T1000 (cell line): ENCODE measurements around the gene KRTAP13-3.

Source experiments
- DNase-seq: peaks from one replicate; lab custom pipeline; 2025; ENCODE audit warnings: mixed read lengths; lab: John Stamatoyannopoulos, UW

Gene KRTAP13-3

GRCh38 chr21:30425826-30426225, at the start of gene KRTAP13-3:
TSS of gene KRTAP13-3 (minus strand) at chr21:30425926. CDS start at chr21:30425912, 14 bp downstream.
- no peak for DNase-seq

GRCh38 chr21:30468900-30469714, 43.4 kb upstream of the KRTAP13-3 start:
- DNase-seq, result no peak

DNA sequence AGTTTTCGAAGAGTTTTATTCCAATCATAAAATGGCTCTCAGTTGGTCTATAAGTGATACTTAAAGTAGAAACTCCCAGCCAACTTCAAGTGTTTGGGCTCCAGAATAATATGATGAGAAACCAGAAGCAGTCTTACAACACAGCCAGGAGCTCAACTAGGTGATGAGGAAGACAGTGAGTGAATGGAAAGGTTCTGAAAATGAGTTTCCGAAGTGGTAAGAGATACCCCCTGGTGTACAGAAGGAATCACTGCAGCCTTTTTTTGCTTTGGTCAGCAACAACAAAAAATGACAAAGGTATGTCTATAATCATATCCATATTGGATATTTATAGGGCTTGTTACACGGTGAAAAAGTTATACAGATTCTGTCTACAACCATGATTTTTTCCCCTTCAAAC, 38.0 kb upstream of the KRTAP13-3 start:
- DNase-seq, result no peak

DNA sequence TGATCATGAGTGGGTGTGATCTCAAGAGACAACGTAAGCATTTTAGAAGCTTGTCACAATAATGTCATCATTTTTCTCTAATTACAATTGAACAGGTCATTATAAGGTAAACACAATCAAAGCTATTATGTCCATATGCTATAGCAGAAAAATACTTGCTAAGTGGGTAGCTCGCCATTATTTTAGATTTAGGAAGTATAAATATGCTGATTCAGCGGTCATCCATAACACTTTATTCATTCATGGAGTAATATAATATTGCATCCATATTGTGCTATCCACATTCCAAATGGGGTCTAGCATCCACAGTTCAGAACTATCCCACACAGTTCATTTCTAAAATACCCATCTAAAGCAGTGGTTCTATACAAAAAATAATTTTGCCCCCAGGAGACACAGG, 22.8 kb upstream of the KRTAP13-3 start:
- no peak for DNase-seq

- DNase-seq, result no peak
These were observed 21.3 kb upstream of the KRTAP13-3 start for GRCh38 chr21:30447056-30447455.

DNA sequence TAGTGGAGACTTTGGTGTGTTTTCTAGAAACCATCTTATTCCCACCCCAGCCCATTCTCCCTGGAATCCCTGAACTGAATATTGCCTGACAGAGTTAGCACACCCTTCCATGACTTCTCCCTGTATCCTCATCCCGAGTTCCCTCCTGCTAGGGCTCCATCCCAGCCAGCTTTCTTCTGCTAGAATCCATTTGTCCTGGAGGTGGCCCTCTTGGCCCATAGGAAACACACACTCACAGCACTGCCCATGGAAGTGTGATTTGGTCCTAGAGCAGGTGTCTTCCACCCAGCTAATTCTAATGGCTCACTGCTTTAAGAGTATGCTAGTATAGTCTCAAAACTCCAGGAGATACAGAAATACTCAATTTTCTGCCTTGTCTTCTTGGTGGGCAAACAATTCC, 18.5 kb upstream of the KRTAP13-3 start:
- DNase-seq, result no peak

- no peak for DNase-seq
These were observed 17.5 kb upstream of the KRTAP13-3 start for GRCh38 chr21:30443226-30443625.

DNA sequence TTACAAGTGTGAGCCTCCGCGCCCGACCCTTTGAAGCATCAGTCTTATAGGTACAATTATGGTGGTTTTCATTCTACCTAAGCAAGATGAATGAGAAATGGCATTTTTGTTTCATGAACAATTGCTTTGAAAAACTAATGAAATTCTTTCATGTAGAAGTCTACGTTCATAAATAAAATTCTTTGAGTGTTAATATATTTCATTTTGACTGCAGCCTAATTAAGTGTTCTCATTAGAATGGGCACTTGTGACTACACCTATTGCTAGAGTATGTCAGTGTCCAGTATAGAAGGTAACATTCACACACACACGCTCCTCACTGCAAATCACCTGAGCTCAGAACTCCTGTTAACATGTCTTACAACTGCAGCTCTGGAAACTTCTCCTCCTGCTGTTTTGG, 14.2 kb upstream of the KRTAP13-3 start, which contains the start of gene KRTAP15-1:
Gene KRTAP15-1, plus strand, starts transcription at position 301 of the 400 bp plus-strand sequence. Its CDS starts 53 bp downstream, at position 354.
- no peak for DNase-seq

DNA sequence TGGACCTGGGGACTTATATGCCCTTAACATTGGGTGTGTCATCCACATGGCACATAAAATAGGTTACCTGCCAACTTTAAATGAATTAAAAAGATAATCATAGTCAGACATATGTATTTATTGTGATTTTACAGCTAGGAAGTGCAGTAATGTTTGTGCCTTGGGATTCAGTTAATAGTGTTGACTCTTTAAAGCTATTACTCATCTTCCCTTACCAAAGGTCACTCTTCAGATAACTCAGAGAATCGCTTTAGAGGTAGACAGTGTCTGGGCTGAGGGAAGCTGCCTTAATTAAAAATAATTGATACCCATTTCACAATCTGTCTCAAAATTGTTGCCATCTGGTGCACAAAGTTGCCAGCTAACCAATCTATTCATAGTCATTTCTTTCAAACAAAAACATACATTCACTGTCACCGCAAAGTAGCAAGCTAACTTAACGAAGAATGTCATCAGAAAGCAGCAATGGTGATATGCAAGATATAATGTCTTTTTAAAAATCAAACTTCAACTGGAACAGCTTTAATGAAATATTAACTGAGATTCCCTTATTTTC, 11.4 kb upstream of the KRTAP13-3 start:
- no peak for DNase-seq

DNA sequence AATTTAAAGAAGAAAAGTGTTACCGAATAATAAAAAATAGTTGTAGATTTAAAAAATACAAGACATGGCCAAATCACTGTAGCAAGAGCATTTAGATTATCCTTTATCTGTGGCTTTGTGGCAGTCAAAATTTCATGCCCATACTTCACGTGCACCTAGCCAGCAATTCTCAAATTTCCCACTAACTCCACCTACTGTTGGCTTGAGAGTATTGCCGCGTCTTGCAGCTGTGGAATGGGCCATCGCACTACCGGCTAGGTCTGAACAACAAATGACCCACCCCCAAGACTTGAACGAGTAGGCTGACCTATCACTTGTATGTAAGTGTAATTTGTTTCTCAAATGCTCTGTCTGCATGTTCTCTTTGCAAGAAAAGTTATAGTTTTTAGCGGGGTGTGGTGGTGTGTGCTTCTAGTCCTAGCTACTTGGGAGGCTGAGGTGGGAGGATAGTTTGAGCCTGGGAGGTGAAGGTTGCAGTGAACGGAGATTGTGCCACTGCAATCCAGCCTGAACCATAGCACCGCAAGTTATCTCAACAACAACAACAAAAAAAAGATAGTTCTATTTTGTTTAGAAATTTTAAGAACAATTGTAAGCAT, 8.4 kb upstream of the KRTAP13-3 start:
- DNase-seq, result no peak

DNA sequence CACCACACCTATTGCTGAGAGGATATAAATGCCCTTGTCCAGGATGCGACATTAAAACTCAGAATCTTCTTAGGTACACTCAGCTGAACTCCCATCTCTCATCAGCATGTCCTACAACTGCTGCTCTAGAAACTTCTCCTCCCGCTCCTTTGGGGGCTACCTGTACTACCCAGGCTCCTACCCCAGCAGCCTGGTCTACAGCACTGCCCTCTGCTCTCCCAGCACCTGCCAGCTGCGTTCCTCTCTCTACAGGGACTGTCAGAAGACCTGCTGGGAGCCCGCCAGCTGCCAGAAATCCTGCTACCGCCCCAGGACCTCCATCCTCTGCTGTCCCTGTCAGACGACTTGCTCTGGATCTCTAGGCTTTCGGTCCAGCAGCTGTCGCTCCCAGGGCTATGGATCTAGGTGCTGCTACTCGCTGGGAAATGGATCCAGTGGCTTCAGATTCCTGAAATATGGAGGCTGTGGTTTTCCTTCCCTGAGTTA, 4.5 kb upstream of the KRTAP13-3 start, which contains the start of gene KRTAP13-4:
Gene KRTAP13-4, plus strand, starts transcription at position 51 of the 486 bp plus-strand sequence. Its CDS starts 56 bp downstream, at position 107.
- no peak for DNase-seq

DNA sequence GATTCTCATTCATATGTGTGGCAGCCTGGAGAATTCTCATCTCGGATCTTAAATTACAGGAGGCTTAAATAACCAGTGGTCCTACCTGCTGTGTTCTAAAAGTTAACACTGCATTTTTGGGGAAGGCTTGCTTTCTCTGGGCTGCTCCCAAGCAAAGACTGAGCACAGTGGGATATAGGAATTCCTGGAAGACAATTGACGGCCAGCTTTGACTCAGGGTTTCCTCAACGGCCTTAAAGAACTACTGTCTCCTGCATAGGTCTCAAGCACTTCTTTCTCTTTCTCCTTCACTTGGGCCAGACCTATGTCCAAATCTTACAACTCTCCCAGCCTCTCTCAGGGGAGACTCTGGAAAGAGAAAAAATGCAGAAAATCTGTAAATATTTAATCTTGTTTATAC, 1.0 kb upstream of the KRTAP13-3 start:
- no peak for DNase-seq

DNA sequence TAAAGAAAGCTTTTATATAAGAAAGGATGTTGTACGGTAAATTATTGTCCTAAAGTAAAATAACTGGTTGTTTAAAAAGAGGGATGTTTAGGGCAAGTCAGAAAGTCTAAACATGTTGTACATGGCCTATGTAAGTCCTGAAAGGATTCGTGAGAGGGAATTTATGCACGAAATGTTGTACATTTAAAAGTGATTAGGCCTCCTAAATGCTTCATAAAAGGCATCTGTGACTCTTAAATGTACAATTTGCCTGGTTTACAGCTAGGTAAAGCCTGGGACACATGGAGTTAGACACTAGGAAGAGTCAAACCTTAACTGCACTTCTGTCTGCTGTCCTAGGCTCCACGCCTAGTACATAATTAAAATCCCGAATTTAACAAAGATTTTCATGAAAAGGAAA, 9.7 kb downstream of the KRTAP13-3 start:
- DNase-seq, result no peak

DNA sequence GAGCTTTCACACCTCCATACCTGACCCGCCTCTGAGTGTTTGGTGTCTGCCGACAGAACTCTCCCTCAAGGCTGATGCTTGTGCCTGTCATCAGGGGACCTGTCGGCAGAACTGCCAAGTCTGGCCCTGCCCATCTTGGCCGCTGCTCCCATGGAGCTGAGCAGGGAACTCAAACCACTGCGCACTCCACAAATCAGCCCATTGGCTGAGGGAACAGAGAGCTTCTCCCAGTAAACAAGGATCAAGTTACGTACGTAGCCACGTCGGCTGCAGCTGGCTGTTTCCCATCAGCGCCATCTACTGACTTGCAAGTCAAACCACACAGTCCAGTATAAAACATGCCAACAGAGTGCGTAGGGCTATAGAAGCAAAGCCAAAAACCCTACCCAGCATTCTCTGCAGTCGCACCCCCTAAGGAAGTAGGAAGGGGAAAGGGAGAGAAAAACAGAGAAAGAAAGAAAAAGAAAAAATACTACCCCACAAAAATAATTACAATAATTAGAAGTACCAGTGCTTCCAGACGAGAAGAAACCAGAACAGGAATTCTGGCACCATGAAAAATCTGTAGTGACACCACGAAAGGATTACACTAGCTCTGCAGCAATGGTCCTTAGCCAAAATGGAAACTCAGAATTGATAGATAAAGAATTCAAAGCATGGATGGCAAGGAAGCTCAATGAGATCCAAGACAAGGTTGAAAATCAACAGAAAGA, 16.8 kb downstream of the KRTAP13-3 start:
- no peak for DNase-seq

DNA sequence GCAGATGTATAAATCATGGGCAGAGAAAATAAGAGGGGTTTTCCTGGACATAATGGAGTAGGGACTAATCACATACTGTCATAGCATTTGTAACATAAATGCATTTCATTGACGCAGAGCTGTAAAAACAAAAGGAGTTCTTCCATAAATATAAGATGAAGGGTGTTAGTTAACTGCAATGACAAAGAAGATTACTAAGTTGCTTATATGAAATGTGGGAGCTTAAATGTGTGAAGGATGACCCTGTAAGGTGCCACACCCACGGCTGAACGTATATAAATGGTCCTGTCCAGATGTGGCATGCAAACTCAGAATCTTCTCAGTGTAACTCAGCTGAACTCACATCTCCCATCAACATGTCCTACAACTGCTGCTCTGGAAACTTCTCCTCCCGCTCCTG, 30.0 kb downstream of the KRTAP13-3 start, which contains the start of gene KRTAP13-1:
Gene KRTAP13-1, plus strand, starts transcription at position 301 of the 400 bp plus-strand sequence. Its CDS starts 56 bp downstream, at position 357.
- no peak for DNase-seq

DNA sequence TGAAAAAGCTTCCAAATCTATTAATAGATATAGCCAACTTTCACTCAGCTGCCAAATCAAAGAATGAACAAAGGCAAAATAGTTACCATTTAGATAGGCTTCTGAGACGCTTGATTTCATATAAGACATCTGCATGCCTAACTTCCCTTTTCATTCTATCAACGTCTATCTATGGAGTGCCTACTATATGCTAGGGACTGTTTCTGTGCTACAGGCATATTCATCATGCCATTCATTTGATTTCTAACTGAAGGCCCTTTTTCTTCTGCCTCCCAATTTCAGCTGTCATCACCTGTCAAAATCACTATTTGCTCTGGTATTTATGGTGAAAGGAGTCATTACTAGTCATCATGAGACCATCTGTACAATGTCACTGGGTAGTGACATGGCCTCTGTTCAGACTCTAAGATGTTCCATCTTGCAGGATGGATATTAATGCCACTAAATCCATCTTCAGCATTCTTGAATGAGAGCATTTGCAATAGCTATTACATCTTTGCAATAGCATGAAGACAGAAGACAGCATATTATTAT, 34.2 kb downstream of the KRTAP13-3 start:
- DNase-seq, result no peak

DNA sequence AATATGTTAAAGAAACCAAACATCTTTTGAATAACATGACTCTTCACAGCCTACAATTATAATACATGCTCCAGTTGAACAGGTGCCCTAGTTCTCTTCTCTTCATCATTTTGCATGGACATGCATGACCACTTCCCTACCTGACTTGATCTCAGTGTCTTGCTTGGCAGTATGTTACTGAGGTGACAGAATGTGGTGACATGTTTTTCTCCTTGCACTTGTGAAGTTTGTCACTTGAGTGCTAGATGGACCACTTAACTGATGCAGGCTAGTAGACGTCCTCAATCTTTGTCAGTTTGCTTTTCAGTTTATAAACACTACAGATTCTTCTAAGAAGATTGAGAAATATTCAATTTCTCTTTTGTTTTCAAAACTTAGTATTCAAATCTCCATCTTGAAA, 43.5 kb downstream of the KRTAP13-3 start:
- no peak for DNase-seq
